RWPE2 (cell line): ENCODE measurements around the gene INKA2.

ENCODE experiments used
- ATAC-seq: fragments of 200-7000 bp; cut with Tn5 transposase; 3 replicates; pipeline ENCODE4 v1.9.1; 2021; ENCODE audit warnings: low read depth
- DNase-seq: peaks from one replicate; pipeline ENCODE4 v3.0.0-alpha.2; 2020; ENCODE audit warnings: low spot score
- H3K27ac ChIP-seq: fragments of 450-650 bp; 2 replicates; pipeline ENCODE4 v1.5.1; 2017; ENCODE audit warnings: mild to moderate bottlenecking; ENCODE audit not compliant: poor library complexity, severe bottlenecking
- H3K27me3 ChIP-seq: fragments of 250-450 bp; sonication (Bioruptor Pico); 2 replicates; pipeline ENCODE4 v1.5.1; 2021; ENCODE audit warnings: mild to moderate bottlenecking, moderate library complexity; ENCODE audit not compliant: insufficient read depth, poor library complexity, severe bottlenecking
- H3K36me3 ChIP-seq: fragments of 250-450 bp; sonication (Bioruptor Pico); 2 replicates; pipeline ENCODE4 v1.5.1; 2020; ENCODE audit warnings: low read depth, mild to moderate bottlenecking, moderate library complexity
- H3K4me1 ChIP-seq: fragments of 250-450 bp; sonication (Bioruptor Pico); 2 replicates; pipeline ENCODE4 v1.5.1; 2021; ENCODE audit warnings: mild to moderate bottlenecking, moderate library complexity; ENCODE audit not compliant: insufficient read depth, poor library complexity, severe bottlenecking
- H3K4me3 ChIP-seq: fragments of 250-450 bp; sonication (Bioruptor Pico); 2 replicates; pipeline ENCODE4 v1.5.1; 2021; ENCODE audit warnings: mild to moderate bottlenecking, moderate library complexity; ENCODE audit not compliant: severe bottlenecking
- H3K9me3 ChIP-seq: fragments of 250-450 bp; sonication (Bioruptor Pico); 2 replicates; pipeline ENCODE4 v1.5.1; 2021; ENCODE audit warnings: mild to moderate bottlenecking, moderate library complexity; ENCODE audit not compliant: severe bottlenecking
- CTCF ChIP-seq: fragments of 450-650 bp; IDR thresholded peaks from one replicate; pipeline ENCODE4 v1.5.1; 2017; ENCODE audit warnings: mild to moderate bottlenecking, moderate library complexity; ENCODE audit not compliant: poor library complexity, severe bottlenecking

INKA2 gene

GRCh38 chr1:111709986-111710385, 29.2 kb downstream of the INKA2 start:
- Histone ChIP-seq H3K27ac (no peak overlapping the region), H3K4me3 (no peak overlapping the region), H3K9me3 (no peaks in the 10 kb centered on the region), H3K27me3 (no peaks in the 10 kb centered on the region), H3K4me1 (peaks cover 4% of the 10 kb centered on the region), H3K36me3 (peaks cover 58% of the 10 kb centered on the region)
- ATAC-seq = no peak
- no peak for TF ChIP-seq CTCF
- no peak for DNase-seq

- DNase-seq = no peak
- Histone ChIP-seq H3K27ac (no peak overlapping the region), H3K36me3 (peaks cover 70% of the 10 kb centered on the region), H3K4me3 (no peak overlapping the region), H3K27me3 (no peaks in the 10 kb centered on the region), H3K4me1 (peaks cover 17% of the 10 kb centered on the region), H3K9me3 (no peaks in the 10 kb centered on the region)
- no peak for TF ChIP-seq CTCF
- no peak for ATAC-seq
Observed at GRCh38 chr1:111707906-111708305, 31.3 kb downstream of the INKA2 start.

- no peak for ATAC-seq
- Histone ChIP-seq H3K4me3 (no peak overlapping the region), H3K27ac (no peak overlapping the region), H3K4me1 (peaks cover 17% of the 10 kb centered on the region), H3K36me3 (peaks cover 65% of the 10 kb centered on the region), H3K27me3 (no peaks in the 10 kb centered on the region), H3K9me3 (no peaks in the 10 kb centered on the region)
- no peak for DNase-seq
- TF ChIP-seq CTCF = no peak
Observed at GRCh38 chr1:111706921-111707320, 32.3 kb downstream of the INKA2 start.

- H3K27me3 ChIP-seq = no peaks in the 10 kb centered on the region
- H3K4me1 ChIP-seq = peaks cover 17% of the 10 kb centered on the region
- H3K27ac ChIP-seq = peak overlapping the region; percentile 43
- H3K9me3 ChIP-seq = no peaks in the 10 kb centered on the region
- no peak for DNase-seq
- H3K4me3 ChIP-seq = no peak overlapping the region
- TF ChIP-seq CTCF = no peak
- peaks cover 54% of the 10 kb centered on the region for H3K36me3 ChIP-seq
- ATAC-seq = no peak
Observed at GRCh38 chr1:111705841-111706240, 33.4 kb downstream of the INKA2 start.

- peaks cover 63% of the 10 kb centered on the region for H3K36me3 ChIP-seq
- H3K27ac ChIP-seq = peak overlapping the region; percentile 43
- peak; percentile 71 for DNase-seq
- no peak for TF ChIP-seq CTCF
- no peak overlapping the region for H3K4me3 ChIP-seq
- H3K9me3 ChIP-seq = no peaks in the 10 kb centered on the region
- peak; percentile 99 for ATAC-seq
- peaks cover 17% of the 10 kb centered on the region for H3K4me1 ChIP-seq
- H3K27me3 ChIP-seq = no peaks in the 10 kb centered on the region
Observed at GRCh38 chr1:111704776-111705175, 34.4 kb downstream of the INKA2 start.
